Duodenal mucosa (tissue), 2 donors: Measurements from ENCODE around the gene FKBP7.

Source experiments
- H3K27ac ChIP-seq: one replicate; pipeline ENCODE4 v1.7.0; 2013; ENCODE audit warnings: low read depth, low read length
- H3K27me3 ChIP-seq, 2 donors: one replicate each; pipeline ENCODE4 v1.7.0; 2013; ENCODE audit warnings: low read length in 2 of 2, control low read depth in 1 of 2; ENCODE audit not compliant: insufficient read depth in 2 of 2, control insufficient read depth in 1 of 2
- H3K36me3 ChIP-seq, 2 donors: one replicate each; pipeline ENCODE4 v1.7.0; 2013; ENCODE audit warnings: low read length in 2 of 2, control low read depth in 1 of 2; ENCODE audit not compliant: insufficient read depth in 2 of 2, control insufficient read depth in 1 of 2
- H3K4me1 ChIP-seq, 2 donors: one replicate each; pipeline ENCODE4 v1.7.0; 2013; ENCODE audit warnings: low read length in 2 of 2, control low read depth in 1 of 2; ENCODE audit not compliant: insufficient read depth in 2 of 2, control insufficient read depth in 1 of 2
- H3K4me3 ChIP-seq, 2 donors: one replicate each; pipeline ENCODE4 v1.7.0; 2013; ENCODE audit warnings: low read length in 2 of 2, low read depth in 1 of 2
- H3K9ac ChIP-seq, 2 donors: one replicate each; pipeline ENCODE4 v1.7.0; 2013; ENCODE audit warnings: low read length in 2 of 2, low read depth in 1 of 2
- H3K9me3 ChIP-seq, 2 donors: one replicate each; pipeline ENCODE4 v1.7.0; 2013; ENCODE audit warnings: low read length in 2 of 2, control low read depth in 1 of 2; ENCODE audit not compliant: control insufficient read depth in 1 of 2

The FKBP7 gene

DNA sequence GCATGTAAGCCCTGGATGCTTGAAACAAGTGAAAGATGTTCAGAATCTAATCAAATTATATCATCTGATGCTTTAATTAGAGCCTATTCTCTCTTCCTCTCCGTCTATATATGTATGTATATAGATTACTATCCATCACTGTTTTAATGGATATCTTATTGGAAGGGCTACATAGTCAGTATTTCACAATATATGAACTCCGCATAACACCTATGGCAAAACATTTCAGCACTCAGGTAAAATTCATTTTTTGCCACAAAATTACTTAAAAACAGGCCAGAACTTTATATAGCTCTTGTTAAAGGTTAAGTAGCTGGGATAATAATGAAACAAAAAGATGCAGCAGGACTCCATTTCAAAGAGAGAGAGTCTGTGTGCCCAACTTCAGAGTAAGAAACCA is 26.1 kb downstream of the FKBP7 start:
- H3K9me3 ChIP-seq, result no peaks in the 10 kb centered on the region
- H3K4me1 ChIP-seq, result peaks cover 10 to 18% of the 10 kb centered on the region in 2 donors
- H3K27me3 ChIP-seq, result no peaks in the 10 kb centered on the region
- peak overlapping the region in 1 of 2 donors; percentile 91 for H3K4me3 ChIP-seq
- peak overlapping the region in 1 of 2 donors; percentile 98 for H3K9ac ChIP-seq
- no peak overlapping the region for H3K27ac ChIP-seq
- peaks cover 5 to 8% of the 10 kb centered on the region in 2 donors for H3K36me3 ChIP-seq

- Histone ChIP-seq H3K27me3 (no peaks in the 10 kb centered on the region), H3K27ac (peak within 1 kb of the TSS; percentile 99), H3K4me3 (peak within 1 kb of the TSS; percentile 68 to 91), H3K4me1 (peaks cover 10 to 18% of the 10 kb centered on the region in 2 donors), H3K9me3 (no peaks in the 10 kb centered on the region), H3K36me3 (peaks cover 8 to 15% of the 10 kb centered on the region in 2 donors), H3K9ac (peak within 1 kb of the TSS; percentile 87 to 98)
Observed at GRCh38 chr2:178450774-178451525, 27.4 kb downstream of the FKBP7 start, which contains the start of the genes PJVK and PRKRA. Gene PJVK, plus strand, starts transcription at chr2:178451378. Its CDS starts 2,032 bp downstream, at chr2:178453410. Gene PRKRA, minus strand, starts transcription at chr2:178451175. Its CDS starts 145 bp downstream, at chr2:178451030.

DNA sequence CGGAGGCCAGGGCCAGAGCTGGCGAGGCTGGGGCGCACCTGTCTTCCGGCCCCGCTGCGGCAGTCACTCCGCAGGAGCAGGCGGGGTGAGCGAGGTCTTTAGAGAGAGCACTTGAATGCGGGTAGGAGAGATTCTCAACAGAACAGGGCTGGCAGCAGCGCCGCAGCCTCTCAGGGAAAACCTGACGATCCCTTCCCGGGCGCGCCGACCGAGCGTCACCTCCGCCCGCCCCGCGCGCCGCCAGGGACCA is 28.0 kb downstream of the FKBP7 start:
- Histone ChIP-seq H3K27ac (peak overlapping the region; percentile 99), H3K36me3 (peaks cover 8 to 20% of the 10 kb centered on the region in 2 donors), H3K4me3 (peak overlapping the region; percentile 68 to 91), H3K27me3 (no peaks in the 10 kb centered on the region), H3K4me1 (peaks cover 10 to 18% of the 10 kb centered on the region in 2 donors), H3K9me3 (no peaks in the 10 kb centered on the region), H3K9ac (peak overlapping the region; percentile 87 to 98)

DNA sequence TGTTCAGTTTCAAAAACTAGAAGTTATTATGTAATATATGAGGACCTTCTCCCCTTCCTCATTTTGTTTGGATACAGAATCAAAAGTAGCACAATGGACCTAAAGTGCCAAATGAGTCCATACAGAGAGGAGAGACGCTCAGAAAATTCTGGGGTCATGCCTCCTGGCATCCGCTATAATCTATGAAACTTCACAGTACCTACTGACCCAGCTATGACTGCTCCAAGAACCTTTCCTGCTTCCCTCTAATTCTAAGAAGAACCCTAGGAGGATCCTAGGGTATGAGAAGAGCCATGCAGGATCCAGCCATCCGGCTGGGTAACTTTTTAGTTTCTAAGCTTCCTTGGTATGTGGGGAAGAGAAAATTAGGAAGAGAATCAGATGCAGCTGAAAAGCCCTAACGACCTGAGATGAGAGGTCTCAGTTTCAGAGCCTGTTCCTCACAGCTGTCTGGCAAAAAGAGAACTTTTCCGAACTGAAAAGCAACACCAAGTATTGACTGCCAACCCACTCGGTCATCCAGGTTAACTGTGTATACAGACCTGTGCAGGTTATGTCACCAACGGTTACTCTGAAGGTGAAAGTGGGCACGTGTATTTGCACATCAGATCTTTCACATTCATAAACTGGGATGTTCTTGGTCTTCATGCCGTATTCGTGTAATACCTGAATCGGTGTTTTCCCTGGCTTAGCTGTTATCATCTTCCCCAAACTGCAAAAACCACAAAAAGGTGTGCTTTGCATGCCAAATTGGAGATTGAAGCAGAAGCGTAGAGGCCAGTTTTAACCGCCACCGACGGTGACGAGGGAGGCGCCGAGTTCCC is 28.5 kb downstream of the FKBP7 start:
- Histone ChIP-seq H3K4me3 (peak overlapping the region; percentile 68 to 91), H3K4me1 (peaks cover 10 to 18% of the 10 kb centered on the region in 2 donors), H3K27ac (peak overlapping the region; percentile 99), H3K36me3 (peaks cover 11 to 25% of the 10 kb centered on the region in 2 donors), H3K27me3 (no peaks in the 10 kb centered on the region), H3K9ac (peak overlapping the region; percentile 87 to 98), H3K9me3 (no peaks in the 10 kb centered on the region)

DNA sequence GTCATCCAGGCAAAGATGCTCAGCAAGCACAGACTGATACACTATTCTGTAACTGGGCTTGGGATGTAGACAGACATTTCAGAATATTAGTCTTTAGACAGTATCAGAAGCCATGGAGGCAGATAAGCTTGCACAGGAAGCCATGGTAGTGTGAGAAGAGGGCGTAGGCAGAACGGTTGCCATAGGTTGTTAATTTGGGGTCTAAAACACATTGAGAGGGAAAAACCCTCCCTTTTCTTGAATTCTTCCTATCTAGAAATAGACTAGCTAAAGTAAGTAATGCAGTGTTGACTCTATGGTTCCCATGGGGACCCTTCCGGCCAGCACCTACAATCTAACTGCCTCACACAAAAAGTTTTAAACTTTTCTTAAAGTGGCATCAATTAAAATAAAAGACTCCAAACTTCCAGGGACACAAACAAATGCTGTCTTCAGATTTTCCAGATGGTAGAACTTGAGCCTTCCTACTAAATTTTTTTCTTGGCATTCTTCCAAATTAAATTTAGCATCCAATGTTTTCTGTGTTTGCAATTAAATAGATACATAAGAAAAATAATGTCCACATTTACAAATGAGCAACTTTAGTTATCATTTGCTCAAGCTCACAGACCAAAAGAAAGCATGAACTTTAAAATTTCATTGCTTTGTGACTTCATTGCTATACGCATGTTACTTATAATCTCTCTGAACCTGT is 29.3 kb downstream of the FKBP7 start:
- Histone ChIP-seq H3K4me3 (peak overlapping the region; percentile 68 to 91), H3K27me3 (no peaks in the 10 kb centered on the region), H3K27ac (no peak overlapping the region), H3K4me1 (peaks cover 10 to 18% of the 10 kb centered on the region in 2 donors), H3K9ac (peak overlapping the region in 1 of 2 donors; percentile 98), H3K9me3 (no peaks in the 10 kb centered on the region), H3K36me3 (peaks cover 16 to 27% of the 10 kb centered on the region in 2 donors)

- Histone ChIP-seq H3K27ac (no peak overlapping the region), H3K36me3 (peaks cover 32 to 65% of the 10 kb centered on the region in 2 donors), H3K4me3 (no peak overlapping the region), H3K4me1 (no peaks in the 10 kb centered on the region), H3K27me3 (no peaks in the 10 kb centered on the region), H3K9me3 (no peaks in the 10 kb centered on the region), H3K9ac (no peak overlapping the region)
Observed at GRCh38 chr2:178441426-178441825, 37.0 kb downstream of the FKBP7 start.

DNA sequence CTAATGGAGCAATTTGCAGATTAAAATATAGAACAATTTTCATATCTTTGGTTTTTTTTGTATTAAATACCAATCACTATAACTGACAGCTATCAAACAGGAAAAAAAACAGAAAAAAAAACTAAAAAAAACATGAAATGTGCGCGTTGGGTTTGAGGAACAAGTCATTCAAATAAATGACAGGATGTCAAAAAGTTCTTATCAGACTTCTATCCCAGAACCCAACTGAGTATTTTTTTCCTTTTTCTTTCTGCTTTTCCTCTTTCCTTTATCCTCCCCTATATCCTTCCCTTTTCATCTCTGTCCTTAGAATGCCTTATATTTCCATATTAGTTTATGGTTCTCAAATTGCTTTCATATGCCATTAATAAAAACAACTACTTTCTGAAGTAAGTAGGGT is 41.7 kb downstream of the FKBP7 start:
- H3K4me3 ChIP-seq, result no peak overlapping the region
- no peak overlapping the region for H3K27ac ChIP-seq
- no peaks in the 10 kb centered on the region for H3K9me3 ChIP-seq
- peaks cover 31 to 68% of the 10 kb centered on the region in 2 donors for H3K36me3 ChIP-seq
- no peak overlapping the region for H3K9ac ChIP-seq
- no peaks in the 10 kb centered on the region for H3K27me3 ChIP-seq
- no peaks in the 10 kb centered on the region for H3K4me1 ChIP-seq

DNA sequence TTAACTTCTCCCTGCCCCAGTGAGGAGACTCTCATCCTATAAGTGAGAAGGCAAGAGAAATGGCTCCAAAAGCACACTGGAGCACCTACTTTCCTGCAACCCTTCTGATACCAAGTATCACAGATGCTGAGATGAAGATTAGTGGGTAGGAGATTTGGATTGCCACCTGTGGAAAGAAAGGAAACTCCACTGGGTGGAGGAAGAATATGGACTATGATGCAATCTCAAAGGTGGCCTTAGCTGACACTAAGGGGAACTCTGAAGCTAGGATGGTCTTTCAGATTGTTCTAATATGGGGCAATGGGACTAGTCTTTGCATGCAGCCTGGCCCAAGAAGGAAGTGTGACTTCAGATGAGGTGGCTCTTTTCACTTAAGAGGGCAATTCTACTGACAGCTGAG is 49.1 kb downstream of the FKBP7 start:
- H3K4me3 ChIP-seq, result no peak overlapping the region
- no peaks in the 10 kb centered on the region for H3K27me3 ChIP-seq
- H3K9ac ChIP-seq, result no peak overlapping the region
- H3K9me3 ChIP-seq, result peaks cover 0 to 5% of the 10 kb centered on the region in 2 donors
- no peaks in the 10 kb centered on the region for H3K4me1 ChIP-seq
- H3K27ac ChIP-seq, result no peak overlapping the region
- peaks cover 16 to 31% of the 10 kb centered on the region in 2 donors for H3K36me3 ChIP-seq

DNA sequence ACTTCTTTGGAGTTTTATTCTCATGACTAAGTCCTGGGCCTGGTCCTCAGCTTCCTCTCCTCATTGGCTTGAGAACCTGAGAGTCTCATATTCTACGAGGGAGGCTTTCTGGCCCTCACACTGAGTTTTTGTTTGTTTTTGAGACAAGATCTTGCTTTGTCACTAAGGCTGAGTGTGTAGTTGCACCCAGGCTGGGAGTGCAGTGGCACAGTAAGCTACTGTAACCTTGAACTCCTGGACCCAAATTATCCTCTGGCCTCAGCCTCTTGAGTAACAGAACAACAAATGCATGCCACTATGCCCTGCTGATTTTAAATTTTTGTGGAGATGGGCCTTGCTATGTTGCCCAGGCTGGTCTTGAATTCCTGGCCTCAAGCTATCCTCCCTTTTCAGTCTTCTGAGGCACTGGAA is 50.0 kb downstream of the FKBP7 start:
- H3K36me3 ChIP-seq, result peaks cover 16 to 24% of the 10 kb centered on the region in 2 donors
- no peaks in the 10 kb centered on the region for H3K4me1 ChIP-seq
- no peaks in the 10 kb centered on the region for H3K27me3 ChIP-seq
- H3K4me3 ChIP-seq, result no peak overlapping the region
- no peak overlapping the region for H3K9ac ChIP-seq
- peaks cover 0 to 5% of the 10 kb centered on the region in 2 donors for H3K9me3 ChIP-seq
- no peak overlapping the region for H3K27ac ChIP-seq
